Hematopoietic multipotent progenitor cell treated with erythropoietin and hydrocortisone succinate and interleukin-3 and kit ligand, for 17 days (in vitro differentiated cells): ENCODE results near the gene PPP1R8.
"Not testable (repeated sequence)": the region's sequence is repeated elsewhere in the genome, so short reads cannot be mapped to it uniquely, and the experiment has no call there.

Experiments
- DNase-seq: peaks from one replicate; pipeline ENCODE4 v3.0.0-alpha.2; 2015; ENCODE audit warnings: low spot score

Gene PPP1R8

GRCh38 chr1:27832762-27833161 lies 2.2 kb downstream of the PPP1R8 start:
- DNase-seq: no peak

- no peak for DNase-seq
Observed at GRCh38 chr1:27833470-27833869, 2.9 kb downstream of the PPP1R8 start.

GRCh38 chr1:27835046-27835445 lies 4.5 kb downstream of the PPP1R8 start:
- no peak for DNase-seq

- no peak for DNase-seq
Observed at GRCh38 chr1:27835501-27835900, 4.9 kb downstream of the PPP1R8 start.

GRCh38 chr1:27849951-27850350 lies 19.4 kb downstream of the PPP1R8 start:
- no peak for DNase-seq

- DNase-seq: no peak
Observed at GRCh38 chr1:27855085-27855484, 24.5 kb downstream of the PPP1R8 start.

- no peak for DNase-seq
Observed at GRCh38 chr1:27856561-27857343, 26.2 kb downstream of the PPP1R8 start.

- not testable (repeated sequence) for DNase-seq
Observed at GRCh38 chr1:27857552-27857951, 27.0 kb downstream of the PPP1R8 start.

- DNase-seq: peak; percentile 95
Observed at GRCh38 chr1:27858072-27858948, 27.7 kb downstream of the PPP1R8 start.

GRCh38 chr1:27858949-27859576 lies 28.5 kb downstream of the PPP1R8 start:
- no peak for DNase-seq

- no peak for DNase-seq
Observed at GRCh38 chr1:27861436-27861835, 30.9 kb downstream of the PPP1R8 start.

GRCh38 chr1:27862004-27862403 lies 31.4 kb downstream of the PPP1R8 start:
- DNase-seq: no peak

GRCh38 chr1:27862671-27863537 lies 32.3 kb downstream of the PPP1R8 start:
- no peak for DNase-seq

- no peak for DNase-seq
Observed at GRCh38 chr1:27863538-27863915, 32.9 kb downstream of the PPP1R8 start.

GRCh38 chr1:27864264-27864895 lies 33.8 kb downstream of the PPP1R8 start:
- DNase-seq: no peak

GRCh38 chr1:27865821-27866220 lies 35.2 kb downstream of the PPP1R8 start:
- DNase-seq: no peak

GRCh38 chr1:27868556-27868931 lies 38.0 kb downstream of the PPP1R8 start:
- no peak for DNase-seq

GRCh38 chr1:27868932-27869718 lies 38.5 kb downstream of the PPP1R8 start:
- DNase-seq: peak; percentile 78

GRCh38 chr1:27869719-27870085 lies 39.1 kb downstream of the PPP1R8 start:
- no peak for DNase-seq

GRCh38 chr1:27871076-27871475 lies 40.5 kb downstream of the PPP1R8 start:
- not testable (repeated sequence) for DNase-seq
